Measurements from ENCODE around the gene CNGA2.

The CNGA2 gene

DNA sequence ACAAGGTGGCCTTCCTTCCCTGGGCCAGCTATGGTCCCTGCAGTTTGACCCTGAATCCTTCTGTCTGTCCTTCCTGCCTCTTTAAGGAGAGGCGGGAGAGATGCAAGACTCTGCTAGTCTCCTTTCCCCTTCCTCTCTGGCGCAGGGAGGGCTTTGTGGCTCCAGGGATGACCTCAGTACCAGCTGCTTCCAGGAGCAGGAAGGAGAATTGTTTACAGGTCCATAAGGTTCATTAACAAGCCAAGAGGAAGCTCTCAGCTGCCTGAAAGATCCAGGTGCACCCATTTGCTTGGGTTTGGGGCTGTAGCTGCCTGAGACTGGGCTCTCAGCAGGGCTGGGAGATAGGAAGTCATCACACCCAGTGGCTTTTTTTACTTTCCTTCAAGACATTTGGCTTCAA, 22.8 kb upstream of the CNGA2 start:
- no peaks in the 10 kb centered on the region for H3K36me3 ChIP-seq (ENCODE audit: insufficient read depth)
- no peak overlapping the region for H3K27ac ChIP-seq
- H2AFZ ChIP-seq (ENCODE audit: low read depth): no peak overlapping the region
- H3K79me2 ChIP-seq (ENCODE audit: insufficient read depth, low read depth): no peaks in the 10 kb centered on the region
- H3K4me1 ChIP-seq (ENCODE audit: low read depth, poor library complexity, severe bottlenecking): no peaks in the 10 kb centered on the region
- no peak overlapping the region for H3K4me3 ChIP-seq (IDR thresholded peaks at IDR 0.05; ENCODE audit: insufficient read depth, low read depth, low read length)
- H3K4me2 ChIP-seq: no peak overlapping the region
- H4K20me1 ChIP-seq (ENCODE audit: insufficient read depth): no peaks in the 10 kb centered on the region
- H3K9ac ChIP-seq: no peak overlapping the region
- TF ChIP-seq, protein P1, sequence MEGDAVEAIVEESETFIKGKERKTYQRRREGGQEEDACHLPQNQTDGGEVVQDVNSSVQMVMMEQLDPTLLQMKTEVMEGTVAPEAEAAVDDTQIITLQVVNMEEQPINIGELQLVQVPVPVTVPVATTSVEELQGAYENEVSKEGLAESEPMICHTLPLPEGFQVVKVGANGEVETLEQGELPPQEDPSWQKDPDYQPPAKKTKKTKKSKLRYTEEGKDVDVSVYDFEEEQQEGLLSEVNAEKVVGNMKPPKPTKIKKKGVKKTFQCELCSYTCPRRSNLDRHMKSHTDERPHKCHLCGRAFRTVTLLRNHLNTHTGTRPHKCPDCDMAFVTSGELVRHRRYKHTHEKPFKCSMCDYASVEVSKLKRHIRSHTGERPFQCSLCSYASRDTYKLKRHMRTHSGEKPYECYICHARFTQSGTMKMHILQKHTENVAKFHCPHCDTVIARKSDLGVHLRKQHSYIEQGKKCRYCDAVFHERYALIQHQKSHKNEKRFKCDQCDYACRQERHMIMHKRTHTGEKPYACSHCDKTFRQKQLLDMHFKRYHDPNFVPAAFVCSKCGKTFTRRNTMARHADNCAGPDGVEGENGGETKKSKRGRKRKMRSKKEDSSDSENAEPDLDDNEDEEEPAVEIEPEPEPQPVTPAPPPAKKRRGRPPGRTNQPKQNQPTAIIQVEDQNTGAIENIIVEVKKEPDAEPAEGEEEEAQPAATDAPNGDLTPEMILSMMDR (conservative IDR thresholded peaks at IDR 0.05; ENCODE audit: low read depth, low read length): no peak
- no peaks in the 10 kb centered on the region for H3K27me3 ChIP-seq (ENCODE audit: insufficient read depth, low read depth)

DNA sequence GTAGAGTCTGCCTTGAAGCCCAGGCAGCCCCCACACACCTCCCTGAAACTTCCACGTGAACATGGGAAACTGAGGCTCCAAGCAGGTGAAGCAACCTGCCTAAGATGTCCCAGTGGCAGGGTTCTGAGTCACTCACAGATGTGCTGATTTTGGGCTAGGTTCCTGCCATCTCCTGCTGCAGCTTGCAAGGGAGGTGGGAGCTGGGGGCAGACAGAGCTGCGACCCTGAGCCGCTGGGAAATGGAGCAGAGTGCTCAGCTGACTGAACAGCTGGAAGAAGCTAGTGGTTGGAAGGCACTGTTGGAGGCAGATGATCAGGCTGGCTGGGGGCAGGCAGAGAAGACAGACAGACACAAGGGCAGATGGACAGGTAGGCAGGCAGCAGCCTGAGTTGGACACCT, 22.3 kb upstream of the CNGA2 start:
- Histone ChIP-seq H3K4me2 (no peak overlapping the region), H3K27ac (no peak overlapping the region)

DNA sequence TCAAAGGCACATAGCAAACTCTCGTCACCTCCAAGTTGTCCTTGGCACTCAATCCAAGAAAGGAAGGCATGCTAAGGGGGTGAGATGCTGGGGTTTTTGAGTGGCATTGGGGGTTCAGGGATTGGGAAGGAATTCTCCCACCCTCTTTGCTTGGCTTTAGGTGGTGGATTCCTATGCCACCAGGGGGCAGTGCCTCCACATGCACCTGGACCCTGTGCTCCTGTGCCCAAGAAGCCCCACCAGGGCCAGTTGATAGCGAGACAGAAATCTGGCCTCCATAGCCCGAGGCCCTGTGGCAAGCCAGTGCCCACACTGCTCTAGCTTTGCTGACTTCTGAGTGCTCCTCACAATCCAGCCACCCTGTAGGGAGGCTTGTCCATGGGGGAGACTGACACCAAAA, 20.7 kb upstream of the CNGA2 start:
- Histone ChIP-seq H3K9ac (no peak overlapping the region), H3K79me2 (ENCODE audit: insufficient read depth, low read depth) (no peaks in the 10 kb centered on the region), H3K27ac (no peak overlapping the region), H3K4me2 (no peak overlapping the region), H3K36me3 (ENCODE audit: insufficient read depth) (no peaks in the 10 kb centered on the region), H3K4me1 (ENCODE audit: low read depth, poor library complexity, severe bottlenecking) (no peaks in the 10 kb centered on the region), H2AFZ (ENCODE audit: low read depth) (no peak overlapping the region), H3K4me3 (IDR thresholded peaks at IDR 0.05; ENCODE audit: insufficient read depth, low read depth, low read length) (no peak overlapping the region), H4K20me1 (ENCODE audit: insufficient read depth) (no peaks in the 10 kb centered on the region), H3K27me3 (ENCODE audit: insufficient read depth, low read depth) (no peaks in the 10 kb centered on the region)
- TF ChIP-seq, protein P1 (conservative IDR thresholded peaks at IDR 0.05; ENCODE audit: low read depth, low read length): peak; percentile 56

More for the DNA sequence above, 22.3 kb upstream of the CNGA2 start:
- H2AFZ ChIP-seq (ENCODE audit: low read depth): no peak overlapping the region
- no peak overlapping the region for H3K9ac ChIP-seq
- H3K36me3 ChIP-seq (ENCODE audit: insufficient read depth): no peaks in the 10 kb centered on the region
- H3K4me1 ChIP-seq (ENCODE audit: low read depth, poor library complexity, severe bottlenecking): no peaks in the 10 kb centered on the region
- H4K20me1 ChIP-seq (ENCODE audit: insufficient read depth): no peaks in the 10 kb centered on the region
- no peak overlapping the region for H3K4me3 ChIP-seq (IDR thresholded peaks at IDR 0.05; ENCODE audit: insufficient read depth, low read depth, low read length)
- TF ChIP-seq, protein P1 (conservative IDR thresholded peaks at IDR 0.05; ENCODE audit: low read depth, low read length): no peak
- H3K27me3 ChIP-seq (ENCODE audit: insufficient read depth, low read depth): no peaks in the 10 kb centered on the region
- no peaks in the 10 kb centered on the region for H3K79me2 ChIP-seq (ENCODE audit: insufficient read depth, low read depth)

DNA sequence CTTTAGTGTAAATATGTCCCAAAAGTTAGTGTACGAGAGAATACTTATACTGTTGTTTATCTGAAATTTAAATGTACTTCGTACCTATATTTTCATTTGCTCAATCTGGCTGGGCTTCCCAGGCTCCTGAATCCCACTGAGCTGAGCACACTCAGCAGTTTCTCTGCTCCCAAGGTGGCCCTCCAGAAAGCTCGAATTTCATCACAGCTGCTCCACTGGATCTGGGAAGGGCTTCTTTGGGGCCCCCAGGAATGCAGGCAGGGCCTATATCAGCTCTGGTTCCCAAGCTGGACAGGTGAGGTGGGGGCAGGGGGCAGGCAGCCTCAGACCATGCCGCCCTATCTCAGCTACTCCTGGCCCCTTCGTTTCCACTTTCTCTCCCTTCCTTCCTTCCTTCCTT, 20.2 kb upstream of the CNGA2 start:
- H3K79me2 ChIP-seq (ENCODE audit: insufficient read depth, low read depth): no peaks in the 10 kb centered on the region
- H3K36me3 ChIP-seq (ENCODE audit: insufficient read depth): no peaks in the 10 kb centered on the region
- no peaks in the 10 kb centered on the region for H3K4me1 ChIP-seq (ENCODE audit: low read depth, poor library complexity, severe bottlenecking)
- H3K4me2 ChIP-seq: no peak overlapping the region
- H4K20me1 ChIP-seq (ENCODE audit: insufficient read depth): no peaks in the 10 kb centered on the region
- H3K9ac ChIP-seq: no peak overlapping the region
- H3K27ac ChIP-seq: no peak overlapping the region
- H2AFZ ChIP-seq (ENCODE audit: low read depth): no peak overlapping the region
- no peaks in the 10 kb centered on the region for H3K27me3 ChIP-seq (ENCODE audit: insufficient read depth, low read depth)
- H3K4me3 ChIP-seq (IDR thresholded peaks at IDR 0.05; ENCODE audit: insufficient read depth, low read depth, low read length): no peak overlapping the region
- TF ChIP-seq, protein P1 (conservative IDR thresholded peaks at IDR 0.05; ENCODE audit: low read depth, low read length): no peak
